Peyer's patch (tissue), 4 donors: ENCODE measurements around the gene PPP1R8.

Experiments
- POLR2A ChIP-seq, 2 donors: fragments of 450-650 bp; IDR thresholded peaks; one replicate each; pipeline ENCODE4 v1.5.1; 2017; ENCODE audit warnings: antibody characterized with exemption in 2 of 2, mild to moderate bottlenecking in 2 of 2, moderate library complexity in 2 of 2
- TF ChIP-seq, protein P1 (sequence below), 6 experiments: fragments of 450-650 bp in 4 of 6; fragments of 200-600 bp in 2 of 6; sonication (generic) in 1 of 6; IDR thresholded peaks; one replicate each; pipeline ENCODE4 v1.5.1; 2017 to 2019; ENCODE audit warnings: antibody characterized with exemption in 6 of 6, mild to moderate bottlenecking in 3 of 6, moderate library complexity in 1 of 6

DNA sequence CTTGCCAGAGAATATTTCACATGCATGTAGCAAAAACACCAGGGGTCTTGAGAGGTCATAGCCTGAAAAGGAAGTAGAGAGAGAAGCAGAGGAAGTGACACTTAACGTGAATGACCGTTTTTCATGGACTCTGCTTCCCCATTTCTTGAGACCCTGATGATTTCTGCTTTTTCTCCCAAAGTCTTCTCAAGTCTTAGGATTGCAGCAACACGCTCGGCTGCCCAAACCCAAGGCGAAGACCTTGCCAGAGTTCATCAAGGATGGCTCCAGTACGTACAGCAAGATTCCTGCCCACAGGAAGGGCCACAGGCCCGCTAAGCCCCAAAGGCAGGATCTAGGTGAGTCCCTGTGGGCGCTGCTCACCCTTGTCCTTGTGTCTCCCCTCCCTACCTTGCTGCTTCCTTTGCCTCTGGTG lies 54.5 kb downstream of the PPP1R8 start:
- TF ChIP-seq, protein P1, sequence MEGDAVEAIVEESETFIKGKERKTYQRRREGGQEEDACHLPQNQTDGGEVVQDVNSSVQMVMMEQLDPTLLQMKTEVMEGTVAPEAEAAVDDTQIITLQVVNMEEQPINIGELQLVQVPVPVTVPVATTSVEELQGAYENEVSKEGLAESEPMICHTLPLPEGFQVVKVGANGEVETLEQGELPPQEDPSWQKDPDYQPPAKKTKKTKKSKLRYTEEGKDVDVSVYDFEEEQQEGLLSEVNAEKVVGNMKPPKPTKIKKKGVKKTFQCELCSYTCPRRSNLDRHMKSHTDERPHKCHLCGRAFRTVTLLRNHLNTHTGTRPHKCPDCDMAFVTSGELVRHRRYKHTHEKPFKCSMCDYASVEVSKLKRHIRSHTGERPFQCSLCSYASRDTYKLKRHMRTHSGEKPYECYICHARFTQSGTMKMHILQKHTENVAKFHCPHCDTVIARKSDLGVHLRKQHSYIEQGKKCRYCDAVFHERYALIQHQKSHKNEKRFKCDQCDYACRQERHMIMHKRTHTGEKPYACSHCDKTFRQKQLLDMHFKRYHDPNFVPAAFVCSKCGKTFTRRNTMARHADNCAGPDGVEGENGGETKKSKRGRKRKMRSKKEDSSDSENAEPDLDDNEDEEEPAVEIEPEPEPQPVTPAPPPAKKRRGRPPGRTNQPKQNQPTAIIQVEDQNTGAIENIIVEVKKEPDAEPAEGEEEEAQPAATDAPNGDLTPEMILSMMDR (IDR thresholded peaks at IDR 0.05), result no peak
- TF ChIP-seq POLR2A (IDR thresholded peaks at IDR 0.05), result no peak
